Head of caudate nucleus (tissue), 42 donors: ENCODE results near the gene GATAD2A.
"Not testable (repeated sequence)": the region's sequence is repeated elsewhere in the genome, so short reads cannot be mapped to it uniquely, and the experiment has no call there.

Source experiments
- DNase-seq, 42 donors: peaks; one replicate each; pipeline versions ENCODE4 v3.0.0 to v3.0.0-alpha.2; 2020 to 2021; ENCODE audit warnings: mixed read lengths in 7 of 42
- intact Hi-C: fragments of 100-400 bp; cut with DNase I; formaldehyde crosslinking; loops from one replicate; pipeline ENCODE4 v1.15.0; 2022

GATAD2A gene

GRCh38 chr19:19460258-19460731 is 54.8 kb downstream of the GATAD2A start:
- DNase-seq = no peak
- intact Hi-C loops = no loop called here

- intact Hi-C loops = no loop called here
- peak in 38 of 42 donors; percentile 17 to 73 (median 46) for DNase-seq
Observed at GRCh38 chr19:19460761-19461265, 55.3 kb downstream of the GATAD2A start.

- no peak for DNase-seq
- intact Hi-C loops = no loop called here
Observed at GRCh38 chr19:19461306-19461670, 55.8 kb downstream of the GATAD2A start.

GRCh38 chr19:19461671-19462622 is 56.5 kb downstream of the GATAD2A start:
- intact Hi-C loops = no loop called here
- DNase-seq = peak in 7 of 42 donors; percentile 15 to 55 (median 31)

GRCh38 chr19:19463348-19464117 is 58.1 kb downstream of the GATAD2A start:
- intact Hi-C loops = no loop called here
- DNase-seq = peak in 3 of 42 donors; percentile 13 to 60 (median 35)

GRCh38 chr19:19464339-19465098 is 59.0 kb downstream of the GATAD2A start:
- intact Hi-C loops = no loop called here
- peak in 5 of 42 donors; percentile 33 to 50 (median 40) for DNase-seq

GRCh38 chr19:19465436-19466070 is 60.1 kb downstream of the GATAD2A start:
- intact Hi-C loops = no loop called here
- no peak for DNase-seq

- intact Hi-C loops = no loop called here
- no peak for DNase-seq
Observed at GRCh38 chr19:19466201-19466600, 60.7 kb downstream of the GATAD2A start.

- DNase-seq = no peak
- intact Hi-C loops = no loop called here
Observed at GRCh38 chr19:19468424-19469050, 63.1 kb downstream of the GATAD2A start.

GRCh38 chr19:19470579-19470978 is 65.1 kb downstream of the GATAD2A start:
- DNase-seq = no peak
- intact Hi-C loops = no loop called here

GRCh38 chr19:19471682-19472081 is 66.2 kb downstream of the GATAD2A start:
- intact Hi-C loops = no loop called here

GRCh38 chr19:19472106-19472505 is 66.6 kb downstream of the GATAD2A start:
- intact Hi-C loops, DNase-seq: not testable (repeated sequence)

More at GRCh38 chr19:19471682-19472081, 66.2 kb downstream of the GATAD2A start:
- no peak for DNase-seq

- DNase-seq = no peak
- intact Hi-C loops = no loop called here
Observed at GRCh38 chr19:19475015-19475765, 69.7 kb downstream of the GATAD2A start.

GRCh38 chr19:19475849-19476828 is 70.7 kb downstream of the GATAD2A start:
- intact Hi-C loops = no loop called here
- no peak for DNase-seq

GRCh38 chr19:19477705-19478383 is 72.4 kb downstream of the GATAD2A start:
- DNase-seq = no peak

GRCh38 chr19:19480688-19481087 is 75.2 kb downstream of the GATAD2A start:
- intact Hi-C loops = no loop called here
- no peak for DNase-seq

More at GRCh38 chr19:19477705-19478383, 72.4 kb downstream of the GATAD2A start:
- intact Hi-C loops = no loop called here
